ENCODE measurements around the gene LCN1. TPM values are rescaled to one million over a fixed set of nuclear protein-coding genes. Genes with fewer than 3 reads are reported as not detected.

Gene LCN1
- total and polyA plus RNA-seq, 2 of the 4 experiments (the other 2 are of a cell fraction), result not detected

DNA sequence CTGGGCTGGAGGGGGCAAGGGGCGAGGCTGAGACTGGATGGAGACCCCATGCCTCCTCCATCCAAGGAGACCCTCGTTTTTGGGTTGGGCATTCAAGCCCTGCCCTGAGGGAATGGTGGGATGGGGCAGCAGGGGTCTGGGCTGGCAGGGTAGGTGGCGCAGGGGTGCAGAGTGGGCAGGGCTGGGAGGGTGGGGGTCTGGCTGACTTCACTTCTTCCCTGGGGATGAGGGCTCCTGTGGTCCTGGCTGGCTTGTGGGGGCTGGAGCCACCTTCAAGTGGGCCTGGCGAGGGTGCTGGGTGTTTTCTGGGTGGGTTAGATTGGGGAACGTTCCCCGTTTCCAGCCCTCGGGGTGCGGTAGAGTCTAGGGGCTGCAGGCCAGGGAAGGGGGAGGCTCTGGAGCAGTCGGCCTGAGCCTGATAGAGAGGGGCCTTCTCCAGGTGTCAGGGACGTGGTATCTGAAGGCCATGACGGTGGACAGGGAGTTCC is 412 bp downstream of the LCN1 start:
- ATAC-seq (ENCODE audit: low read depth) (no peak), DNase-seq (no peak)
- Histone ChIP-seq H3K9ac (ENCODE audit: low read depth, low read length) (no peak overlapping the region), H2AK9ac (replicated peaks; ENCODE audit: low read depth, low read length, poor library complexity) (no peak overlapping the region), H3K56ac (ENCODE audit: extremely low read depth, insufficient read depth, low read length) (no peak overlapping the region), H3K36me3 (ENCODE audit: control insufficient read depth, insufficient read depth, low read length) (no peaks in the 10 kb centered on the region), H3K79me1 (ENCODE audit: low read depth in 1 of 2, low read length in 2 of 2) (no peaks in the 10 kb centered on the region), H2BK15ac (ENCODE audit: low read depth, low read length) (no peak overlapping the region), H3K4me3 (ENCODE audit: insufficient read depth, low read depth, low read length) (no peak overlapping the region), H2BK120ac (ENCODE audit: low read depth, low read length) (no peak overlapping the region), H3K4me1 (ENCODE audit: control insufficient read depth, insufficient read depth, low read length) (no peaks in the 10 kb centered on the region), H2AK5ac (ENCODE audit: low read depth, low read length) (no peak overlapping the region), H4K20me1 (ENCODE audit: insufficient read depth, low read length) (no peaks in the 10 kb centered on the region), H3K27me3 (ENCODE audit: control insufficient read depth, insufficient read depth, low read length) (peaks cover 3% of the 10 kb centered on the region; the same call in 1 of the 2 replicates), H3K9me3 (ENCODE audit: control insufficient read depth, insufficient read depth, low read length) (no peaks in the 10 kb centered on the region), H2BK5ac (ENCODE audit: low read depth, low read length, poor library complexity, severe bottlenecking) (no peak overlapping the region), H3K9me1 (ENCODE audit: insufficient read depth, low read length) (no peaks in the 10 kb centered on the region), H3K14ac (replicated peaks; ENCODE audit: low read depth, low read length) (no peak overlapping the region), H3K18ac (ENCODE audit: low read depth, low read length) (no peak overlapping the region), H3K4ac (ENCODE audit: low read depth, low read length) (no peak overlapping the region), H2AFZ (replicated peaks; ENCODE audit: low read length, poor library complexity) (no peak overlapping the region), H4K91ac (ENCODE audit: insufficient read depth, low read depth, low read length) (no peak overlapping the region), H3K4me2 (ENCODE audit: low read depth, low read length) (no peak overlapping the region), H2BK20ac (ENCODE audit: low read depth, low read length) (no peak overlapping the region), H3K23ac (ENCODE audit: low read depth, low read length) (no peak overlapping the region), H4K8ac (ENCODE audit: low read depth in 2 of 2, low read length in 2 of 2) (no peak overlapping the region), H3K27ac (ENCODE audit: insufficient read depth, low read length) (no peak overlapping the region), H4K5ac (ENCODE audit: low read depth, low read length) (no peak overlapping the region)
- ChIA-PET CTCF (no interaction called here), POLR2A (ENCODE audit: unreplicated experiment) (no interaction called here)
- dilution Hi-C loops (cut with HindIII; ENCODE audit: low sequenced_read_pairs, unreplicated experiment) (no loop called here), intact Hi-C loops (cut with micrococcal nuclease) (no loop called here), in situ Hi-C loops (cut with MboI; ENCODE audit: low sequenced_read_pairs) (no loop called here)
- TF ChIP-seq SMC3 (IDR thresholded peaks at IDR 0.05; ENCODE audit: low read depth, low read length) (no peak), NFE2L2 (IDR thresholded peaks at IDR 0.05; ENCODE audit: low read depth, low read length) (no peak), RFX5 (IDR thresholded peaks at IDR 0.05; ENCODE audit: low read depth, low read length) (no peak), POLR2A (IDR thresholded peaks at IDR 0.05; ENCODE audit: low read depth, low read length) (no peak), FOS (IDR thresholded peaks at IDR 0.05; ENCODE audit: low read depth, low read length) (no peak), RAD21 (IDR thresholded peaks at IDR 0.05; ENCODE audit: low read length) (no peak)
- TF ChIP-seq, protein P1, sequence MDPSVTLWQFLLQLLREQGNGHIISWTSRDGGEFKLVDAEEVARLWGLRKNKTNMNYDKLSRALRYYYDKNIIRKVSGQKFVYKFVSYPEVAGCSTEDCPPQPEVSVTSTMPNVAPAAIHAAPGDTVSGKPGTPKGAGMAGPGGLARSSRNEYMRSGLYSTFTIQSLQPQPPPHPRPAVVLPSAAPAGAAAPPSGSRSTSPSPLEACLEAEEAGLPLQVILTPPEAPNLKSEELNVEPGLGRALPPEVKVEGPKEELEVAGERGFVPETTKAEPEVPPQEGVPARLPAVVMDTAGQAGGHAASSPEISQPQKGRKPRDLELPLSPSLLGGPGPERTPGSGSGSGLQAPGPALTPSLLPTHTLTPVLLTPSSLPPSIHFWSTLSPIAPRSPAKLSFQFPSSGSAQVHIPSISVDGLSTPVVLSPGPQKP (IDR thresholded peaks at IDR 0.05; ENCODE audit: borderline replicate concordance, low read depth, low read length), result no peak
- TF ChIP-seq, protein P2, sequence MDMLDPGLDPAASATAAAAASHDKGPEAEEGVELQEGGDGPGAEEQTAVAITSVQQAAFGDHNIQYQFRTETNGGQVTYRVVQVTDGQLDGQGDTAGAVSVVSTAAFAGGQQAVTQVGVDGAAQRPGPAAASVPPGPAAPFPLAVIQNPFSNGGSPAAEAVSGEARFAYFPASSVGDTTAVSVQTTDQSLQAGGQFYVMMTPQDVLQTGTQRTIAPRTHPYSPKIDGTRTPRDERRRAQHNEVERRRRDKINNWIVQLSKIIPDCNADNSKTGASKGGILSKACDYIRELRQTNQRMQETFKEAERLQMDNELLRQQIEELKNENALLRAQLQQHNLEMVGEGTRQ (IDR thresholded peaks at IDR 0.05; ENCODE audit: low read depth, low read length), result no peak
- no CpG with 5 or more reads among the region's 11 CpGs for WGBS, 2 experiments (ENCODE audit: extremely low coverage in 2 of 2, insufficient read length in 1 of 2)
- no TSS peak for BruUV-seq (replicated peaks)

Data from IMR-90 (cell line).